ENCODE data around the gene SF3A1.

Gene SF3A1

GRCh38 chr22:30337461-30337778 is 19.3 kb downstream of the SF3A1 start:
- Histone ChIP-seq H2AFZ (ENCODE audit: low read depth) (no peak overlapping the region), H4K20me1 (ENCODE audit: insufficient read depth) (no peaks in the 10 kb centered on the region), H3K9ac (no peak overlapping the region), H3K4me3 (IDR thresholded peaks at IDR 0.05; ENCODE audit: insufficient read depth, low read depth, low read length) (no peak overlapping the region), H3K79me2 (ENCODE audit: insufficient read depth, low read depth) (no peaks in the 10 kb centered on the region), H3K4me1 (ENCODE audit: low read depth, poor library complexity, severe bottlenecking) (no peaks in the 10 kb centered on the region), H3K4me2 (no peak overlapping the region), H3K27me3 (ENCODE audit: insufficient read depth, low read depth) (no peaks in the 10 kb centered on the region), H3K36me3 (ENCODE audit: insufficient read depth) (peaks cover 3% of the 10 kb centered on the region; the same call in 1 of the 2 replicates), H3K27ac (no peak overlapping the region)
- no peak for TF ChIP-seq CTCF (conservative IDR thresholded peaks at IDR 0.05; ENCODE audit: low read depth, low read length)

GRCh38 chr22:30336752-30337460 is 19.8 kb downstream of the SF3A1 start:
- peaks cover 3% of the 10 kb centered on the region; the same call in 1 of the 2 replicates for H3K36me3 ChIP-seq (ENCODE audit: insufficient read depth)
- no peak overlapping the region for H3K9ac ChIP-seq
- H3K4me3 ChIP-seq (IDR thresholded peaks at IDR 0.05; ENCODE audit: insufficient read depth, low read depth, low read length) = no peak overlapping the region
- no peaks in the 10 kb centered on the region for H3K4me1 ChIP-seq (ENCODE audit: low read depth, poor library complexity, severe bottlenecking)
- TF ChIP-seq CTCF (conservative IDR thresholded peaks at IDR 0.05; ENCODE audit: low read depth, low read length) = no peak
- no peaks in the 10 kb centered on the region for H4K20me1 ChIP-seq (ENCODE audit: insufficient read depth)
- H3K27me3 ChIP-seq (ENCODE audit: insufficient read depth, low read depth) = no peaks in the 10 kb centered on the region
- H2AFZ ChIP-seq (ENCODE audit: low read depth) = no peak overlapping the region
- H3K79me2 ChIP-seq (ENCODE audit: insufficient read depth, low read depth) = no peaks in the 10 kb centered on the region
- no peak overlapping the region for H3K4me2 ChIP-seq
- H3K27ac ChIP-seq = no peak overlapping the region

GRCh38 chr22:30335236-30335635 is 21.5 kb downstream of the SF3A1 start:
- Histone ChIP-seq H3K36me3 (ENCODE audit: insufficient read depth) (peaks cover 3% of the 10 kb centered on the region; the same call in 1 of the 2 replicates), H3K4me1 (ENCODE audit: low read depth, poor library complexity, severe bottlenecking) (no peaks in the 10 kb centered on the region), H3K9ac (no peak overlapping the region), H3K4me2 (no peak overlapping the region), H3K79me2 (ENCODE audit: insufficient read depth, low read depth) (no peaks in the 10 kb centered on the region), H3K27me3 (ENCODE audit: insufficient read depth, low read depth) (no peaks in the 10 kb centered on the region), H4K20me1 (ENCODE audit: insufficient read depth) (no peaks in the 10 kb centered on the region), H3K4me3 (IDR thresholded peaks at IDR 0.05; ENCODE audit: insufficient read depth, low read depth, low read length) (no peak overlapping the region), H3K27ac (no peak overlapping the region), H2AFZ (ENCODE audit: low read depth) (no peak overlapping the region)
- TF ChIP-seq CTCF (conservative IDR thresholded peaks at IDR 0.05; ENCODE audit: low read depth, low read length) = no peak

- Histone ChIP-seq H2AFZ (ENCODE audit: low read depth) (no peak overlapping the region), H3K9ac (no peak overlapping the region), H3K4me3 (IDR thresholded peaks at IDR 0.05; ENCODE audit: insufficient read depth, low read depth, low read length) (no peak overlapping the region), H3K27ac (no peak overlapping the region), H3K4me2 (no peak overlapping the region), H3K4me1 (ENCODE audit: low read depth, poor library complexity, severe bottlenecking) (no peaks in the 10 kb centered on the region), H3K36me3 (ENCODE audit: insufficient read depth) (peaks cover 3% of the 10 kb centered on the region; the same call in 1 of the 2 replicates), H3K27me3 (ENCODE audit: insufficient read depth, low read depth) (no peaks in the 10 kb centered on the region), H3K79me2 (ENCODE audit: insufficient read depth, low read depth) (no peaks in the 10 kb centered on the region), H4K20me1 (ENCODE audit: insufficient read depth) (no peaks in the 10 kb centered on the region)
- TF ChIP-seq CTCF (conservative IDR thresholded peaks at IDR 0.05; ENCODE audit: low read depth, low read length) = no peak
Measured at GRCh38 chr22:30334646-30335045, 22.0 kb downstream of the SF3A1 start.

Measured in KMS-11 (cell line).